Middle frontal gyrus (tissue), 1 donor: Measurements from ENCODE around the gene PTTG1IP.
"Not testable (repeated sequence)": the region's sequence is repeated elsewhere in the genome, so short reads cannot be mapped to it uniquely, and the experiment has no call there.

Experiments
- DNase-seq: peaks from one replicate; pipeline ENCODE4 v3.0.0-alpha.2; 2015; ENCODE audit warnings: low spot score; ENCODE audit errors: extremely low spot score

Gene PTTG1IP

GRCh38 chr21:44846224-44846484 lies 27.3 kb downstream of the PTTG1IP start:
- no peak for DNase-seq

GRCh38 chr21:44845418-44846223 lies 27.9 kb downstream of the PTTG1IP start:
- DNase-seq, result no peak

GRCh38 chr21:44844256-44844655 lies 29.2 kb downstream of the PTTG1IP start:
- no peak for DNase-seq

- DNase-seq, result no peak
Observed at GRCh38 chr21:44842721-44843445, 30.6 kb downstream of the PTTG1IP start.

- no peak for DNase-seq
Observed at GRCh38 chr21:44842087-44842486, 31.4 kb downstream of the PTTG1IP start.

GRCh38 chr21:44840771-44841170 lies 32.7 kb downstream of the PTTG1IP start:
- no peak for DNase-seq

- DNase-seq, result no peak
Observed at GRCh38 chr21:44838951-44839350, 34.5 kb downstream of the PTTG1IP start.

GRCh38 chr21:44838039-44838895 lies 35.2 kb downstream of the PTTG1IP start:
- no peak for DNase-seq

- no peak for DNase-seq
Observed at GRCh38 chr21:44837537-44837936, 36.0 kb downstream of the PTTG1IP start.

- DNase-seq, result no peak
Observed at GRCh38 chr21:44836666-44837471, 36.6 kb downstream of the PTTG1IP start.

- no peak for DNase-seq
Observed at GRCh38 chr21:44836349-44836665, 37.2 kb downstream of the PTTG1IP start.

- DNase-seq, result no peak
Observed at GRCh38 chr21:44835647-44835973, 37.9 kb downstream of the PTTG1IP start.

- DNase-seq, result no peak
Observed at GRCh38 chr21:44834951-44835646, 38.4 kb downstream of the PTTG1IP start.

GRCh38 chr21:44834231-44834950 lies 39.1 kb downstream of the PTTG1IP start:
- DNase-seq, result no peak

- DNase-seq, result no peak
Observed at GRCh38 chr21:44833663-44834062, 39.8 kb downstream of the PTTG1IP start.

GRCh38 chr21:44832516-44833255 lies 40.8 kb downstream of the PTTG1IP start:
- DNase-seq, result not testable (repeated sequence)

GRCh38 chr21:44831227-44831860 lies 42.1 kb downstream of the PTTG1IP start:
- no peak for DNase-seq

GRCh38 chr21:44829507-44830092 lies 43.9 kb downstream of the PTTG1IP start:
- DNase-seq, result no peak
